GM12872 (cell line): ENCODE results near the gene ZNF221.
A peak's percentile ranks its signal among the peaks of the same experiment; 100 is the strongest.

Experiments used
- TF ChIP-seq, protein P1 (sequence below): IDR thresholded peaks from 3 replicates; pipeline ENCODE4 v1.5.1; 2011; ENCODE audit warnings: low read depth, mild to moderate bottlenecking, low read length, moderate library complexity; ENCODE audit not compliant: insufficient read depth

ZNF221 gene

DNA sequence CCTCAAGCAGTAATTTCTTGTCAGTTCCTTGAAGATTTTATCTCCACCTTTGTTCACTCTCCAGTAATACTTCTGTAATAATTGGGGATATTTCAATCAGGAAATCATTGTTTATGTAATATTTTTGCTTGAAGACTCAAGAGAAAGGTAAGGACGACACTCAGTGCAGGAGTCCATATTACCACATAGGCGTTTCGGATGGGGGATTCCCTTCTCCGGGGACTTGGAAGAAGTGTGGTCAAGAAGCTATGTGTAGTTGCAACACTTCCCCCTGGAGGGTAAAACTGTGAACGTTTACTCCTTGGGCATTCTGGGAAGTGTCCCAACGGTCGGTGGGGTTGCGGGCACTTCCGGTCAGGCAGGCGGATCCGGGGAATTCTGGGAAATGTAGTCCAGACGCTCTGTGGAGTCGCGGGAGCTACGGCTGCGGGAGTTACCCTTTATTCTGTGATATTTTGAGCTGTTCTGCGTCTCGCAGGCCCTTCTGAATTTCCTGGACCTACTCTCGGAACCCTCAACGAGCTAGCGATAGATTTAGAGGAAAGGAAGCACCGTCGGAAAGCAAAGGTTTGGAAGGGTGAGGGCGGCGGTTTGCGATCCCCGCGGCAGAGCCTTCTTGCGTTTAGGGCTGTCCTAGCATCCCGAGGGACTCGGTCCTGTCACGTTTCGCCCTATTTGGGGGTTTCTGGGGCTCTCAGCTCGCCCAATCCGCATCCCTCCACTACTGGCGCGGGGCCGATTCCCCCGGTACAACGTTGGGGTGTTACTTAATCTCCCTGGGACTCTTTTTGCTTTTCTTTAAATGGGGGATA is at the start of gene ZNF221:
TSS of gene ZNF221 (plus strand) at position 395 of the 812 bp plus-strand sequence. CDS start 11,499 bp downstream, outside the sequence.
- TF ChIP-seq, protein P1, sequence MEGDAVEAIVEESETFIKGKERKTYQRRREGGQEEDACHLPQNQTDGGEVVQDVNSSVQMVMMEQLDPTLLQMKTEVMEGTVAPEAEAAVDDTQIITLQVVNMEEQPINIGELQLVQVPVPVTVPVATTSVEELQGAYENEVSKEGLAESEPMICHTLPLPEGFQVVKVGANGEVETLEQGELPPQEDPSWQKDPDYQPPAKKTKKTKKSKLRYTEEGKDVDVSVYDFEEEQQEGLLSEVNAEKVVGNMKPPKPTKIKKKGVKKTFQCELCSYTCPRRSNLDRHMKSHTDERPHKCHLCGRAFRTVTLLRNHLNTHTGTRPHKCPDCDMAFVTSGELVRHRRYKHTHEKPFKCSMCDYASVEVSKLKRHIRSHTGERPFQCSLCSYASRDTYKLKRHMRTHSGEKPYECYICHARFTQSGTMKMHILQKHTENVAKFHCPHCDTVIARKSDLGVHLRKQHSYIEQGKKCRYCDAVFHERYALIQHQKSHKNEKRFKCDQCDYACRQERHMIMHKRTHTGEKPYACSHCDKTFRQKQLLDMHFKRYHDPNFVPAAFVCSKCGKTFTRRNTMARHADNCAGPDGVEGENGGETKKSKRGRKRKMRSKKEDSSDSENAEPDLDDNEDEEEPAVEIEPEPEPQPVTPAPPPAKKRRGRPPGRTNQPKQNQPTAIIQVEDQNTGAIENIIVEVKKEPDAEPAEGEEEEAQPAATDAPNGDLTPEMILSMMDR: peak; percentile 47

DNA sequence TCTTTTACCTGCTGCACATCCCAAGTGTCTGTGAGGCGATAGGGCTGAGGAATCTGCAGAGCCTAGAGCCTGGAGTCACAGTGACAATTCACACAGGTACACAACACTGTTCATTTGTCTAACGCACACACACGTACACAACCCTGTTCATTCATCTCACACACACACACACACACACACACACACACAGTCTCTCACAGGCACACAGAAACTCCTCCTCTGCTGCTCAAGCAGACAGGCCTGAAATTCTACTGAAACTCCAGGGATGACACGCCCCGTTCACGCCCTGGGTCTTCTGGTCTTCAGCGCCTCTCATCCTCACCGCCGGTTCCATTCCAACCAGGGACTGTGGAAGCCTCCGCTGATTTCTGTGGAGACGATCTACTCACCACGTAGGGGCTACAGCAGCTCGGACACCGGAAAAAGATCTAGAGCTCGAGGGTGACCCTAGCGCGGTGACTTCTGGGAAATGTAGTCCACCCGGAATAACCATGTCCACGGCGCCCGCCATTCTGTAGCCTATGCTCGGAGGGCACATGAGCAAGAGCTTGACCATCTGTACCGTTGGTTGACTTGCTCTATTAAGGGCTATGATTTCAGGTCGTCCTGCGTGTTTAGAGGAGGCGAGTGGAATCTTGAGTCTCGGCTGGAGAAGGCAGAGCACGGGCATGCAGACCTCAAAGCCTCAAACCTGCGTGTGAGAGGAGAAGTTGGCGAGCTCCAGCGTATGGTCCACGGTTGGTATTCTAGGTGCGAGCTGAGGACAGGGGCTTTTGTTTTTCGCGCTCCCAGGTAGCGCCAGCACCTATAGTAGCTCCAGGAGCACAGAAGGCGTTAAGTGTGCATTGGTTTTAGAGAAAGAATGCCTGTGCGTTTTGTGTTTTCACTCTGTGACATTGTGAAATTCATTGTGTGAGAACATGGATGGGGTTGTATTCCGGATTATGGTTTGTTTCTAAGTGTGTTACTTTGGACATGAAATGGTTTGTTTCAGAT is 49.3 kb upstream of the ZNF221 start:
- TF ChIP-seq, protein P1: no peak

DNA sequence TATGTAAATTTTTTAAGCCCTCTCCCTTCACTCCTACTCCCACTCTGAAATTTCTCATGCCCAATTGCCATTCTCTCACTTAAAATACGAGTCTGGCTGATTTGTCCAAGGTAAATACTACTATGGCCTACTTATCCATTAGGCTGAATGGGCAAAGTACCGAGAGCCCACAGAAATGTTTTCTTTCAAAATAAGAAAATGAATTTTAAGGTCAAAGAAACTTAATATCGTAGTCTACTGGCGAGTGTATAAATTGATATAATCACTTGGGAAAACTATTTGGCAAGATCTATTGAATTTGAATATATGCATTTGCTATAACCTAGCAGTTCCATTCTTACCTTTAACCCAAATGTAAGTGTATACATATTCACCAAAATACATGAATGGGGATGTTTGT is 48.6 kb upstream of the ZNF221 start:
- TF ChIP-seq, protein P1: no peak

- TF ChIP-seq, protein P1: no peak
These were observed 45.1 kb upstream of the ZNF221 start for GRCh38 chr19:43905897-43906296.

GRCh38 chr19:43906774-43907173 is 44.3 kb upstream of the ZNF221 start:
- TF ChIP-seq, protein P1: no peak

GRCh38 chr19:43908659-43909058 is 42.4 kb upstream of the ZNF221 start:
- TF ChIP-seq, protein P1: no peak

DNA sequence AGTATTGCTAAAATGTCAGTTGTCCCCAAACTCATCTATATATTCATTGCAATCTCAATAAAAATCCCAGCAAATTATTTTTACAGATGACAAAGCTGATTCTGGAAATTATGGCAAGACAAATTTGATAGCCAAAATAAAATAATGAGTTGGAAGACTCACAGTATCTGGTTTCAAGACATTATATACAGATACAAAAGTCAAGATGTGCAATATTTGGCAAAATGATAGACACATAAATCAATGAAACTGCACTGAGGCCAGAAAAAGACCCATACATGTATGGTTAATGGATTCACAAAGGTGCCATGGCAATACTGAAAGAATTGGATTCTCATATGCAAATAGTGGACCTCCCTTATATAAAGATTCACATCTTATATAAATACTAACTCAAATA is 40.1 kb upstream of the ZNF221 start:
- TF ChIP-seq, protein P1: no peak
